ENCODE measurements around the gene CLRN2. TPM values are rescaled to one million over a fixed set of nuclear protein-coding genes. Genes with fewer than 3 reads are reported as not detected.
A peak's percentile ranks its signal among the peaks of the same experiment; 100 is the strongest.

Gene CLRN2
- total RNA-seq, result not detected in 2 replicates

GRCh38 chr4:17514865-17515264, at the start of gene CLRN2:
Gene CLRN2 (plus strand): TSS chr4:17515165. CDS start chr4:17515267, 102 bp downstream.
- H3K4me2 ChIP-seq (ENCODE audit: insufficient read depth, low read length), result no peak within 1 kb of the TSS
- TF ChIP-seq CTCF (IDR thresholded peaks at IDR 0.05; ENCODE audit: extremely low read depth, low read depth, low read length), result no peak
- H4K20me1 ChIP-seq (ENCODE audit: insufficient read depth, low read length), result no peaks in the 10 kb centered on the region
- H3K4me3 ChIP-seq (ENCODE audit: insufficient read depth, low read length), result no peak within 1 kb of the TSS
- H3K36me3 ChIP-seq (ENCODE audit: insufficient read depth, low read length), result no peaks in the 10 kb centered on the region
- H2AFZ ChIP-seq (ENCODE audit: low read length), result no peak within 1 kb of the TSS
- H3K79me2 ChIP-seq (ENCODE audit: insufficient read depth, low read length), result peaks cover 15% of the 10 kb centered on the region
- no peak for DNase-seq (ENCODE audit: insufficient read length, low spot score, missing footprints)
- no peaks in the 10 kb centered on the region for H3K9me3 ChIP-seq (ENCODE audit: low read depth, low read length)
- peaks cover 11% of the 10 kb centered on the region for H3K4me1 ChIP-seq (ENCODE audit: insufficient read depth, low read length)
- no peak within 1 kb of the TSS for H3K27ac ChIP-seq (ENCODE audit: low read depth, low read length)
- peaks cover 34% of the 10 kb centered on the region for H3K27me3 ChIP-seq (ENCODE audit: insufficient read depth, low read length)

GRCh38 chr4:17468619-17469221, 46.2 kb upstream of the CLRN2 start:
- no peaks in the 10 kb centered on the region for H3K9me3 ChIP-seq (ENCODE audit: low read depth, low read length)
- H3K4me2 ChIP-seq (ENCODE audit: insufficient read depth, low read length), result peak overlapping the region; percentile 33

GRCh38 chr4:17469931-17470674, 44.9 kb upstream of the CLRN2 start:
- H3K36me3 ChIP-seq (ENCODE audit: insufficient read depth, low read length), result no peaks in the 10 kb centered on the region
- H4K20me1 ChIP-seq (ENCODE audit: insufficient read depth, low read length), result no peaks in the 10 kb centered on the region
- H3K9me3 ChIP-seq (ENCODE audit: low read depth, low read length), result no peaks in the 10 kb centered on the region
- DNase-seq (ENCODE audit: insufficient read length, low spot score, missing footprints), result no peak
- H3K27ac ChIP-seq (ENCODE audit: low read depth, low read length), result no peak overlapping the region
- H3K4me2 ChIP-seq (ENCODE audit: insufficient read depth, low read length), result no peak overlapping the region
- H2AFZ ChIP-seq (ENCODE audit: low read length), result no peak overlapping the region
- no peaks in the 10 kb centered on the region for H3K27me3 ChIP-seq (ENCODE audit: insufficient read depth, low read length)
- no peak overlapping the region for H3K4me3 ChIP-seq (ENCODE audit: insufficient read depth, low read length)
- H3K4me1 ChIP-seq (ENCODE audit: insufficient read depth, low read length), result no peaks in the 10 kb centered on the region
- no peaks in the 10 kb centered on the region for H3K79me2 ChIP-seq (ENCODE audit: insufficient read depth, low read length)
- no peak for TF ChIP-seq CTCF (IDR thresholded peaks at IDR 0.05; ENCODE audit: extremely low read depth, low read depth, low read length)

More at GRCh38 chr4:17468619-17469221, 46.2 kb upstream of the CLRN2 start:
- H3K79me2 ChIP-seq (ENCODE audit: insufficient read depth, low read length), result no peaks in the 10 kb centered on the region
- no peak overlapping the region for H2AFZ ChIP-seq (ENCODE audit: low read length)
- H3K27ac ChIP-seq (ENCODE audit: low read depth, low read length), result no peak overlapping the region
- H3K36me3 ChIP-seq (ENCODE audit: insufficient read depth, low read length), result no peaks in the 10 kb centered on the region
- H4K20me1 ChIP-seq (ENCODE audit: insufficient read depth, low read length), result no peaks in the 10 kb centered on the region
- no peaks in the 10 kb centered on the region for H3K4me1 ChIP-seq (ENCODE audit: insufficient read depth, low read length)
- DNase-seq (ENCODE audit: insufficient read length, low spot score, missing footprints), result peak; percentile 66
- no peaks in the 10 kb centered on the region for H3K27me3 ChIP-seq (ENCODE audit: insufficient read depth, low read length)
- no peak overlapping the region for H3K4me3 ChIP-seq (ENCODE audit: insufficient read depth, low read length)
- peak; percentile 53 for TF ChIP-seq CTCF (IDR thresholded peaks at IDR 0.05; ENCODE audit: extremely low read depth, low read depth, low read length)

GRCh38 chr4:17475481-17475880, 39.5 kb upstream of the CLRN2 start:
- Histone ChIP-seq H3K27me3 (ENCODE audit: insufficient read depth, low read length) (no peaks in the 10 kb centered on the region), H3K27ac (ENCODE audit: low read depth, low read length) (no peak overlapping the region), H4K20me1 (ENCODE audit: insufficient read depth, low read length) (no peaks in the 10 kb centered on the region), H3K36me3 (ENCODE audit: insufficient read depth, low read length) (no peaks in the 10 kb centered on the region), H3K4me3 (ENCODE audit: insufficient read depth, low read length) (no peak overlapping the region), H3K4me2 (ENCODE audit: insufficient read depth, low read length) (no peak overlapping the region), H3K79me2 (ENCODE audit: insufficient read depth, low read length) (no peaks in the 10 kb centered on the region), H3K4me1 (ENCODE audit: insufficient read depth, low read length) (peaks cover 4% of the 10 kb centered on the region), H3K9me3 (ENCODE audit: low read depth, low read length) (no peaks in the 10 kb centered on the region), H2AFZ (ENCODE audit: low read length) (no peak overlapping the region)
- no peak for TF ChIP-seq CTCF (IDR thresholded peaks at IDR 0.05; ENCODE audit: extremely low read depth, low read depth, low read length)
- peak; percentile 82 for DNase-seq (ENCODE audit: insufficient read length, low spot score, missing footprints)
